ENCODE data around the gene DEFB123.
"Not testable (repeated sequence)": the region's sequence is repeated elsewhere in the genome, so short reads cannot be mapped to it uniquely, and the experiment has no call there.

The DEFB123 gene, protein sequence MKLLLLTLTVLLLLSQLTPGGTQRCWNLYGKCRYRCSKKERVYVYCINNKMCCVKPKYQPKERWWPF

GRCh38 chr20:31440012-31440659, at the start of gene DEFB123:
DEFB123 (plus strand) TSS chr20:31440632; CDS start chr20:31440699, 67 bp downstream.
- no peak for DNase-seq (ENCODE audit: low spot score)

DNA sequence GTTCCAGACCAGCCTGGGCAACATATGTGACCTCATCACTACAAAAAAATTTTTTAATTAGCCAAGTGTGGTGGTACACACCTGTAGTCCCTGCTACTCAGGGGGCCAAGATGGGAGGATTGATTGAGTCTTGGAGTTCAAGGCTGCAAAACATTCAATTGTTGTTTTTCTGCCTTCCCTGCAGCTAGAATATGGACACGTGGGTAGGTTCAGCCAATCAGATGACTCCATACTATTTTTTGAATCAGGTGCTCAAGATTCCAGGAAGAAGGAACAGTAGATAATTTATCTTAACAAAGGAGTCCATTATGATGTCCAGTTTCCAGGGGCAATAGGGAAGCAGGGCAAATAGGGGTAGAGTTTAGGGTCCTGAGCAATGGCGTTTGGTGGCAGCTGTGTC, 47.6 kb upstream of the DEFB123 start:
- no peak for DNase-seq (ENCODE audit: low spot score)

DNA sequence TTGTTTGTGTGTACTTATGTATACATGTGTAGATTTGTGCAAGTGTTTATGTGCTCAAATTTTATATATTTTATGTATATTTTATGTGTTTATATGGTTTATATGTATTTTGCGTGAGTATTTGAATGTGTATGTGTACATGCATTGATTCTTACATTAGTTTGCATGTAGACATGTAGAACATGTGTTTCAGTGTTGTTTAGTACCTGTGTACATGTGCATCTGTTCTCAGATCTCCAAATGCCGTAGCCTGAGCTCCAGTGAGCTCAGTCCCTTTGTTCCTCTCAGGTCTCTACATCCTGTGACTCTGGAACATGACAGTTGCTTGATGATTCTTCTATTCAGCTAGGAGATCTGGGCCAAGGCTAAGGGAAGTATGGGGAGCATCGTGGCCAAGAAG, 45.5 kb upstream of the DEFB123 start:
- no peak for DNase-seq (ENCODE audit: low spot score)

DNA sequence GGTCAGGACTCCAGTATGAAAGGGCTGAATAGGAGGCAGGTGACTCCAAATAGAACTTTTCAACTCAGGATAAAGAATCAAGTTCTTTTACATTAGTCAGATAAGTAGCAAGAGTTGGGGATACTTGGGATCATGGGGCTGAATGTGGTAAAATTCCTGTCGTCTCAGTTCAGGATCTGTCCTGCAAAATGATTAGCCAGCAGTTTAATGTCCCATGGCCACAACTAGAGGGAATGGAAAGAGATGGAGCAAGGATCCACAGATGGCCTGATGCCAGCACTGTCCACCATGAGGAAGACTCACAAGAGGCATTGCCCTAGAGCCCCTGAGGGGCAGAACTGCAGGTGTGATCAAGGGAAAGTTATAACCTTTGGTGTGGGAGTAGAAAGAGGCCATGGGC, 36.5 kb upstream of the DEFB123 start:
- no peak for DNase-seq (ENCODE audit: low spot score)

DNA sequence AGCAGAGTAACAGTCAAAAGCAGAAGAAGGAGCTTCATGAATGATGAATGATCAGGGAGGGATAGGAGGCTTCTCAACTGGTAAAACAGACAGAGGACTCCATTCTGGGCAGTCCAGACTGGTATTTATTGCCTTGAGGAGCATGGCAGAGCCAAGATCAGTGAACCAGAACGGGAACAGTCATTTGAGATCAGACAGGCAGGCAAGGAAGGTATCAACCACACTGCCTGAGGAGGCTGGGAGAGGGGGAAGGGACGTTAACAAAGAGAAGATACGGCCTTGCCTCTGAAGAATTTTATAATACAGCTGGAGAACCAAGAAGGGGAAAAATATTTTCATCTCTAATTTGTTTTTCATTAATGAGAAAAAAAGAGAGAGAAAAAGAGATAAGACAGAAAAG, 34.3 kb upstream of the DEFB123 start, which contains the start of gene DEFB121:
TSS of gene DEFB121 (minus strand) at position 101 of the 400 bp plus-strand sequence. CDS start at position 38, 63 bp downstream.
- DNase-seq (ENCODE audit: low spot score), result no peak

DNA sequence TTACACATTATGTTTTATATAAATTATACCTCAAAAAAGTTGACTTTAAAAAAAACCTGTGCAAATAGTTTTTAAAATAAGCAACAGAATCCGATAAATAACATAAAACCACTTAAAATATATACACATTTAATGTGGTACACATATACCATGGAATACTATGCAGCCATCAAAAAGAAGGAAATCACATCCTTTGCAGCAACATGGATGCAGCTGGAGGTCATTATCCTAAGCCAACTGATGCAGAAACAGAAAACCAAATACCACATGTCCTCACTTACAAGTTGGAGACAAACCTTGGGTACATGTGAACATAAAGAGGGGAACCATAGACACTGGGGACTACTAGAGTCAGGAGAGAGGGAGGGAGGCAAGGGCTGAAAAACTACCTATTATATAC, 30.4 kb upstream of the DEFB123 start:
- no peak for DNase-seq (ENCODE audit: low spot score)

DNA sequence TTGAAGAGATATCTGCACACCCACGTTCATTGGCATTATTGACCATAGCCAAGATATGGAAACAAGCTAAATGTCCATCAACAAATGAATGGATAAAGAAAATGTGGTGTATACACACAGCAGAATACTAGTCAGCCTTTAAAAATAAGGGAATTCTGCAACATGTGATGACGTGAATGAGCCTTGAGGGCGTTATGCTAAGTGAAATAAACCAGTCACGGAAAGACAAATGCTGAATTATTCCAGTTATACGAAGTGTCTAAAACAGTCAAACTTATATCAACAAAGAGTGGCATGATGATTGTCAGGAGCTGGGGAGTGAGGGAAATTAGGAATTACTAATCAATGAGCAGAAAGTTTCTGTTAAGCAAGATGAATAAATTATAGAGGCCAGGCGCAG, 26.1 kb upstream of the DEFB123 start:
- DNase-seq (ENCODE audit: low spot score), result no peak

GRCh38 chr20:31415653-31416052, 24.8 kb upstream of the DEFB123 start:
- DNase-seq (ENCODE audit: low spot score), result no peak

DNA sequence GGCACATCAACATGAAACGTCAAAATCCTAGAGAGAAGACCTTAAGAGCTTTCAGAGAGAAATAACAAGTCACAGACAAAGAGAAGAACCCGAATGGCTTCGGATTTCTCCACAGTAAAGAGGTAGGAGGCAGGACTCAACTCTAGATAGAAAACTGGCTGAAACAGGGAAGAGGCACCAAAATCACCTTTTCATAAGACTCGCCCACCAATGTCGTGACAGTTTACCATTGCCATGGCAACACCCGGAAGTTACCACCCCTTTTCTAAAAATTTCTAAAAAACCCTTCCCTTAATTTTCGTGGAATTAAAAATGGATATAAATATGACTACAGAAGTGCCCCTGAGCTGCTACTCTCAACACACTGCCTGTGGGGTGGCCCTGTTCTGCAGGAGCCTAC, 22.1 kb upstream of the DEFB123 start:
- DNase-seq (ENCODE audit: low spot score), result no peak

- no peak for DNase-seq (ENCODE audit: low spot score)
Observed at GRCh38 chr20:31425797-31426196, 14.6 kb upstream of the DEFB123 start.

DNA sequence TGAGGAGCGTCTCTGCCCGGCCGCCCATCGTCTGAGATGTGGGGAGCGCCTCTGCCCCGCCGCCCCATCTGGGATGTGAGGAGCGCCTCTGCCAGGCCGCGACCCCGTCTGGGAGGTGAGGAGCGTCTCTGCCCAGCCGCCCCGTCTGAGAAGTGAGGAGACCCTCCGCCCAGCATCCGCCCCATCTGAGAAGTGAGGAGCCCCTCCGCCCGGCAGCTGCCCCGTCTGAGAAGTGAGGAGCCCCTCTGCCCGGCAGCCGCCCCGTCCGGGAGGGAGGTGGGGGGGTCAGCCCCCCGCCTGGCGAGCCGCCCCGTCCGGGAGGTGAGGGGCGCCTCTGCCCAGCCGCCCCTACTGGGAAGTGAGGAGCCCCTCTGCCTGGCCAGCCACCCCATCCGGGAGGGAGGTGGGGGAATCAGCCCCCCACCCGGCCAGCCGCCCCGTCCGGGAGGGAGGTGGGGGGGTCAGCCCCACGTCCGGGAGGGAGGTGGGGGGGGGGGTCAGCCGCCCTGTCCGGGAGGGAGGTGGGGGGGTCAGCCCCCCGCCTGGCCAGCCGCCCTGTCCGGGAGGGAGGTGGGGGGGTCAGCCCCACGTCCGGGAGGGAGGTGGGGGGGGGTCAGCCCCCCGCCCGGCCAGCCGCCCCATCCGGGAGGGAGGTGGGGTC, 13.4 kb upstream of the DEFB123 start:
- not testable (repeated sequence) for DNase-seq (ENCODE audit: low spot score)

DNA sequence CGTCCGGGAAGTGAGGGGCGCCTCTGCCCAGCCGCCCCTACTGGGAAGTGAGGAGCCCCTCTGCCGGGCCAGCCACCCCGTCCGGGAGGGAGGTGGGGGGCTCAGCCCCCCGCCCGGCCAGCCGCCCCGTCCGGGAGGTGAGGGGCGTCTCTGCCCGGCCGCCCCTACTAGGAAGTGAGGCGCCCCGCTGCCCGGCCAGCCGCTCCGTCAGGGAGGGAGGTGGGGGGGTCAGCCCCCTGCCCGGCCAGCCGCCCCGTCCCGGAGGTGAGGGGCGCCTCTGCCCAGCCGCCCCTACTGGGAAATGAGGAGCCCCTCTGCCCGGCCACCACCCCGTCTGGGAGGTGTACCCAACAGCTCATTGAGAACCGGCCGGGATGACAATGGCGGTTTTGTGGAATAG, 12.9 kb upstream of the DEFB123 start:
- not testable (repeated sequence) for DNase-seq (ENCODE audit: low spot score)

DNA sequence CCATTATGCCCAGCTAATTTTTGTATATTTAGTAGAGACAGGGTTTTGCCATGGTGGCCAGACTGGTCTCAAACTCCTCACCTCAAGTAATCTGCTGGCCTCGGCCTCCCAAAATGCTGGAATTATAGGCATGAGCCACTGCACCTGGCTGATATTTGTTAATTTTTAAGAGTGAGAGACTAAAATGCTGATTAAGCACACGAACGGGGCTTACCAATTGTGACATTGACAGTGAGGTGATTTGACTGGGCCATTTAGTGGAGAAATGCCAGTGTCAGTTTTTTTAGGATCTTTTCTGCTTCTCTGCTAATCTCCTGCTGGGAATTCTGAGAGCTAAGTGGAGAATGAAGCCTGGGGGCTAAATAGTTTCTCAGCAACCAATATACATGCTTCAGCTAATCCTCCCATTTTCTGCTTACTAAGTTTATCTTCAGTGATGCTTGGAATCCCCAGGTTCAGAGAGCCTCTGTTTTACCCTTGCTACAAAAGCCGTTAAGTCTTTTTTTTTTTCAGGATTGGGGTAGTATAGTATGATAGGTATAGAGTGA, 9.8 kb upstream of the DEFB123 start:
- DNase-seq (ENCODE audit: low spot score), result no peak

DNA sequence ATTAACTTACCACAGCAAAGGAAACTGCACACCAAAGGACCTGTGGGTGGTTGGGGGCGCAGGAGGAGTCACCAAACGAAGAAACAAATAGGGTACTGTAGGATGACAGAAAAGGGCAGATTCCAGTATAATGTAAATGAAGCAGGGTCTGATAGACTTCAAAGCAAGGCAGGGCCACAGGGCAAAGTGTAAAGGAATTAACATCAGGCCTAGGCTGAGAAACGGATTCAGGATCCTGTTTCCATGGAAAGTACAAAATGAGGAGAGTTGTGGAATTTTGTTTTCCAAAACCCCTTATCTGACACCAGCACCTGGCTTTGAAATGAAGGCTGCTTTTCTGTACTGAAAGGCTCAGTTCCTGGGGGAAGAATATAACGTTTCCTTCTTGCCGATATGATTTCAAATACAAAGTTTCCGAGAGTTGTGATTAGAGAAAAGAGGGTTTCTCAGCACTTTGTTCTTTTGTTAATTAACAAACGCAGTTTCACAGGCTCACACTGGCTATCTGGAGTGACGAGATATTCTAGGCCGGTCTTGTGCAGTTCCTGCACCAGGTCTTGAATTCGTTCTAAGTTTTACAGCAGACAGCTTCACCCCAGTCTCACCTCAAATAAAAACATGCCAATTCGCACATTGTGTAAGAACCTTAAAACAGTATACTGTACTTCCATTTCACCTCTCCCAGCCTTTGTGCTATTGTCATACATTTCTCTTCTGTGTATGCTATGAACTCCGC, 5.8 kb downstream of the DEFB123 start:
- no peak for DNase-seq (ENCODE audit: low spot score)

GRCh38 chr20:31449511-31450414, 9.3 kb downstream of the DEFB123 start:
- DNase-seq (ENCODE audit: low spot score), result no peak

GRCh38 chr20:31452575-31452974, 12.1 kb downstream of the DEFB123 start:
- no peak for DNase-seq (ENCODE audit: low spot score)

GRCh38 chr20:31454361-31454760, 13.9 kb downstream of the DEFB123 start:
- no peak for DNase-seq (ENCODE audit: low spot score)

DNA sequence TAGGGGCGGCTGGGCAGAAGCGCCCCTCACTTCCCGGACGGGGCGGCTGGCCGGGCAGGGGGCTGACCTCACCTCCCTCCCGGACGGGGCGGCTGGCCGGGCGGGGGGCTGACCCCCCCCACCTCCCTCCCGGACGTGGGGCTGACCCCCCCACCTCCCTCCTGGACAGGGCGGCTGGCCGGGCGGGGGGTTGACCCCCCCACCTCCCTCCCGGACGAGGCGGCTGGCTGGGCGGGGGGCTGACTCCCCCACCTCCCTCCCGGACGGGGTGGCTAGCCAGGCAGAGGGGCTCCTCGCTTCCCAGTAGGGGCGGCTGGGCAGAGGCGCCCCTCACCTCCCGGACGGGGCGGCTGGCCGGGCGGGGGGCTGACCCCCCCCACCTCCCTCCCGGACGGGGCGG, 30.5 kb downstream of the DEFB123 start:
- DNase-seq (ENCODE audit: low spot score), result not testable (repeated sequence)

DNA sequence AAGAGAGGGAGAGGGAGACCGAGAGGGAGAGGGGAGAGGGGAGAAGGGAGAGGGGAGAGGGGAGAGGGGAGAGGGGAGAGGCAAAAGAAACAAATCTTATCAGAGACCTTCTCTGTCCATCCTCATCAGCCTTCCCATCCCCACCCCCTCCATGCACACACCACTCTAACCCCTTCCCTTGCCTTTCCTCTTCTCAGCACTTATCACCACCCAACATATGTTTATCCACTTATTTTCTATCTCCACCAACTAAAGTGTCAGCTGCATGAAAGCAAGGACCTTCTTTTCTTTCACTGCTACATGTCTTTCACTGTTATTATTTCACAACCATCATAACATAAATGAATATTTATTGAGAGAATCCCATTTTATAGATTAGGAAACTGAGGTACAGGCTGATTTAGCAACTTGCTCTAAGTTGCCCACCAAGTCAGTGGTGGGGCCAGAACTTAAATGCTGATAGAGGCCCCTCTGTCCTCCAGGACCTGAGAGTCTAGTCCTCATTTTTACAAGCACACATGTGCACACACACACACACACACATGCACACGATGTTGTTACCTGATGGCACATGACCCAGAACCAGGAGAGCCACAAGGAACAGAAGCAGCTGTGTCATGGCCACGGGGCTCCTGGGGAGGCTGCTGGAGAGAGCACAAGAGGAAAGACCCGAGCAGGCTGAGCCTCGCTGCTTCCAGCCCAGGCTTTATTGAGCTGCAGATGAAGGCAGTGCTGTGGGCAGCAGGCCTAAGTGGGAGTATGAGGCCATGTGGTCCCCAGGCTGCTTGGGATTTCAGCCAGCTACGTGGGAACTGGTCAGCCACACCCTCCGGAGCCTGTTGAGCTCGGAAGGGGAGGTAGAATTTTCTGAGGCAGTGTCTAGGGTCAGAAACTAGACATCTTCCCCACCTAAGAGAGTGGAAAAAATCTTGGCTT, 32.2 kb downstream of the DEFB123 start:
- no peak for DNase-seq (ENCODE audit: low spot score)

DNA sequence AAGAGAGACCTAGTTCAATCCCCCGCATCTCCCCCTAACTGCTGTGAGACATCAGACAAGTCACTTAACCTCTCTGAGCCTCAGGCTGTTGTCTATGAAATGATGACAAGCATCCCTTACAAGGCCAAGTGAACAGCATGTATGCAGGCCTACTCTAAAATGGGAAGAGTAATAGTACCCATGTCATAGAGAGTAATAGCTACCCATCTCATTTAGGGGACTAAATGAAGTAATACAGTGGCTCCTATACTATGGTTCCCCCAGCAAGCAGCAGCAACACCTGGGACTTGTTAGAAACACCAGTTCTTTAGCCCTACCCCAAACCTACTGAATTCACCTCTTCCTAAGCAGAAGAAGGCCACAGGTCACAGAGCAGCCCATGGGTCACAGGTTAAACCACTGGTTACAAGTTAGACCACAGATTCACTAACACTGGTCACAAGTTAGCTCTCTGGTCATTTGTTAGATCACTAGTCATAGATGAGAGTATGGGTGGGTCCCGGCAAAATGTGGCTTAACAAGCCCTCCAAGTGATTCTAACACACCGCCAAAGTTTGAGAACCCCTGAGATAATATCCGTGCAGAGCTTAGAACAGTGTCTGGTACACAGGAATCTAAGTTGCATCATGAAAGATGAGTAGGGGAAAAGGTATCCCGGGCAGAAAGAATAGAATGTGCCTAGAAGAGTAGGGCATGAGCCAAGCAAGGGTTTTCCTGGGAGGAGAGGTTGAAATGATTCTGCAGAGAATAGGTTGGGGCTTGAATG, 33.1 kb downstream of the DEFB123 start:
- no peak for DNase-seq (ENCODE audit: low spot score)

Measured in kidney capillary endothelial cell (primary cell).